ENCODE measurements around the gene C1S.
"Not testable (repeated sequence)": the region's sequence is repeated elsewhere in the genome, so short reads cannot be mapped to it uniquely, and the experiment has no call there.

The C1S gene

GRCh38 chr12:7060353-7060954, at the start of gene C1S:
TSS of gene C1S (plus strand) at chr12:7060718. CDS start at chr12:7061913, 1,195 bp downstream.
- in situ Hi-C loops (cut with MboI; ENCODE audit: low sequenced_read_pairs): no loop called here

GRCh38 chr12:7011398-7011797, 49.1 kb upstream of the C1S start:
- in situ Hi-C loops (cut with MboI; ENCODE audit: low sequenced_read_pairs): not testable (repeated sequence)

GRCh38 chr12:7012024-7012607, 48.4 kb upstream of the C1S start:
- in situ Hi-C loops (cut with MboI; ENCODE audit: low sequenced_read_pairs): no loop called here

GRCh38 chr12:7013101-7013500, 47.4 kb upstream of the C1S start:
- in situ Hi-C loops (cut with MboI; ENCODE audit: low sequenced_read_pairs): no loop called here

- in situ Hi-C loops (cut with MboI; ENCODE audit: low sequenced_read_pairs): no loop called here
These were observed 44.8 kb upstream of the C1S start for GRCh38 chr12:7015555-7016370.

GRCh38 chr12:7016958-7017571, 43.5 kb upstream of the C1S start:
- in situ Hi-C loops (cut with MboI; ENCODE audit: low sequenced_read_pairs): no loop called here

GRCh38 chr12:7017870-7018349, 42.6 kb upstream of the C1S start:
- in situ Hi-C loops (cut with MboI; ENCODE audit: low sequenced_read_pairs): no loop called here

GRCh38 chr12:7018350-7019042, 42.0 kb upstream of the C1S start, which contains the start of gene LPCAT3:
TSS of gene LPCAT3 (minus strand) at chr12:7018476. CDS start at chr12:7018424, 52 bp downstream.
- in situ Hi-C loops (cut with MboI; ENCODE audit: low sequenced_read_pairs): no loop called here

GRCh38 chr12:7019043-7019569, 41.4 kb upstream of the C1S start:
- in situ Hi-C loops (cut with MboI; ENCODE audit: low sequenced_read_pairs): no loop called here

- in situ Hi-C loops (cut with MboI; ENCODE audit: low sequenced_read_pairs): no loop called here
These were observed 38.6 kb upstream of the C1S start for GRCh38 chr12:7021956-7022355.

- in situ Hi-C loops (cut with MboI; ENCODE audit: low sequenced_read_pairs): no loop called here
These were observed 37.4 kb upstream of the C1S start for GRCh38 chr12:7023114-7023513.

GRCh38 chr12:7026854-7027253, 33.7 kb upstream of the C1S start:
- in situ Hi-C loops (cut with MboI; ENCODE audit: low sequenced_read_pairs): no loop called here

- in situ Hi-C loops (cut with MboI; ENCODE audit: low sequenced_read_pairs): no loop called here
These were observed 29.2 kb upstream of the C1S start for GRCh38 chr12:7031306-7031705.

GRCh38 chr12:7032990-7033389, 27.5 kb upstream of the C1S start:
- in situ Hi-C loops (cut with MboI; ENCODE audit: low sequenced_read_pairs): no loop called here

GRCh38 chr12:7034464-7034863, 26.1 kb upstream of the C1S start:
- in situ Hi-C loops (cut with MboI; ENCODE audit: low sequenced_read_pairs): no loop called here

GRCh38 chr12:7035463-7035862, 25.1 kb upstream of the C1S start:
- in situ Hi-C loops (cut with MboI; ENCODE audit: low sequenced_read_pairs): no loop called here

GRCh38 chr12:7037411-7037810, 23.1 kb upstream of the C1S start:
- in situ Hi-C loops (cut with MboI; ENCODE audit: low sequenced_read_pairs): not testable (repeated sequence)

GRCh38 chr12:7038591-7038990, 21.9 kb upstream of the C1S start:
- in situ Hi-C loops (cut with MboI; ENCODE audit: low sequenced_read_pairs): no loop called here

- in situ Hi-C loops (cut with MboI; ENCODE audit: low sequenced_read_pairs): no loop called here
These were observed 21.1 kb upstream of the C1S start for GRCh38 chr12:7039403-7039802.

GRCh38 chr12:7042842-7043241, 17.7 kb upstream of the C1S start:
- in situ Hi-C loops (cut with MboI; ENCODE audit: low sequenced_read_pairs): no loop called here

- in situ Hi-C loops (cut with MboI; ENCODE audit: low sequenced_read_pairs): no loop called here
These were observed 14.6 kb upstream of the C1S start for GRCh38 chr12:7045913-7046312.

All from HL-60/S4 treated with phorbol 12-myristate 13-acetate at 8.2 ng/mL for 4 days and 3 days (cell line).